Fibroblast of mammary gland (primary cell): ENCODE results near the gene DFFA.

ENCODE experiments used
- DNase-seq: peaks from one replicate; pipeline ENCODE4 v3.0.0-alpha.2; 2010; ENCODE audit warnings: low read depth
- H3K4me3 ChIP-seq: 2 replicates; pipeline ENCODE4 v1.5.1; 2011; ENCODE audit warnings: low read depth, mild to moderate bottlenecking, low read length, moderate library complexity; ENCODE audit not compliant: control insufficient read depth
- CTCF ChIP-seq: conservative IDR thresholded peaks from 2 replicates; pipeline ENCODE4 v1.5.1; 2011; ENCODE audit warnings: low read depth, low read length, inconsistent platforms; ENCODE audit not compliant: control insufficient read depth, insufficient read depth

DFFA gene

GRCh38 chr1:10516925-10517676 is 44.8 kb upstream of the DFFA start:
- no peak overlapping the region for H3K4me3 ChIP-seq
- no peak for DNase-seq
- no peak for TF ChIP-seq CTCF

- DNase-seq: no peak
- no peak overlapping the region for H3K4me3 ChIP-seq
- TF ChIP-seq CTCF: no peak
Measured at GRCh38 chr1:10515976-10516750, 43.8 kb upstream of the DFFA start.

- DNase-seq: no peak
- no peak overlapping the region for H3K4me3 ChIP-seq
- TF ChIP-seq CTCF: no peak
Measured at GRCh38 chr1:10515301-10515975, 43.1 kb upstream of the DFFA start.

GRCh38 chr1:10514490-10515235 is 42.3 kb upstream of the DFFA start:
- DNase-seq: peak; percentile 44
- no peak overlapping the region for H3K4me3 ChIP-seq
- peak; percentile 55 for TF ChIP-seq CTCF

GRCh38 chr1:10513199-10513598 is 40.9 kb upstream of the DFFA start:
- no peak for DNase-seq
- no peak for TF ChIP-seq CTCF
- H3K4me3 ChIP-seq: no peak overlapping the region

- H3K4me3 ChIP-seq: no peak overlapping the region
- no peak for TF ChIP-seq CTCF
- no peak for DNase-seq
Measured at GRCh38 chr1:10511494-10511885, 39.2 kb upstream of the DFFA start.
